HepG2 (cell line): ENCODE data around the gene TMEM253. TPM values are rescaled to one million over a fixed set of nuclear protein-coding genes. Genes with fewer than 3 reads are reported as not detected.
A peak's percentile ranks its signal among the peaks of the same experiment; 100 is the strongest.

Experiments used
- ATF2 ChIP-seq: sonication (generic); formaldehyde crosslinking; IDR thresholded peaks from 2 replicates; pipeline ENCODE4 v1.4.0; 2020; ENCODE audit warnings: missing genetic modification reagents
- CHD4 ChIP-seq: fragments of 200-600 bp; sonication (generic); IDR thresholded peaks from 2 replicates; pipeline ENCODE4 v1.7.0; 2017; ENCODE audit warnings: mild to moderate bottlenecking, low read length, borderline replicate concordance
- EP300 ChIP-seq, 3 experiments: sonication (generic) in 1 of 3; formaldehyde crosslinking in 1 of 3; IDR thresholded peaks; 2 replicates each; pipeline versions ENCODE4 v1.5.1 to v1.6.1; 2011 to 2020; ENCODE audit warnings: low read depth in 2 of 3, low read length in 2 of 3, borderline replicate concordance in 1 of 3, improper control_type of control experiment in 1 of 3, mild to moderate bottlenecking in 1 of 3, missing genetic modification reagents in 1 of 3, moderate library complexity in 1 of 3
- GZF1 ChIP-seq: sonication (generic); formaldehyde crosslinking; IDR thresholded peaks from 2 replicates; pipeline ENCODE4 v1.5.1; 2020; ENCODE audit warnings: mild to moderate bottlenecking, missing genetic modification reagents
- KDM3A ChIP-seq: IDR thresholded peaks from 2 replicates; pipeline ENCODE4 v1.6.1; 2018; ENCODE audit warnings: low read depth, missing compliant biosample characterization
- NFRKB ChIP-seq: fragments of 450-650 bp; IDR thresholded peaks from 2 replicates; pipeline ENCODE4 v1.6.1; 2017
- NRL ChIP-seq: sonication (generic); formaldehyde crosslinking; IDR thresholded peaks from 2 replicates; pipeline ENCODE4 v1.5.0; 2020; ENCODE audit warnings: missing genetic modification reagents, mild to moderate bottlenecking, moderate library complexity, borderline replicate concordance
- PTBP1 ChIP-seq: fragments of 200-400 bp; formaldehyde crosslinking; IDR thresholded peaks from 2 replicates; pipeline ENCODE4 v1.6.1; 2018; ENCODE audit warnings: low read length, low read depth; ENCODE audit not compliant: poor library complexity, severe bottlenecking
- SRF ChIP-seq: IDR thresholded peaks from 2 replicates; pipeline ENCODE4 v1.6.1; 2011; ENCODE audit warnings: mild to moderate bottlenecking, low read depth, low read length, moderate library complexity
- SRSF1 ChIP-seq: fragments of 200-400 bp; formaldehyde crosslinking; optimal IDR thresholded peaks from 2 replicates; pipeline ENCODE3; 2017; ENCODE audit warnings: mild to moderate bottlenecking, low read depth, low read length, moderate library complexity
- SSRP1 ChIP-seq: IDR thresholded peaks from 2 replicates; pipeline ENCODE4 v1.6.1; 2016; ENCODE audit warnings: control low read depth
- TOE1 ChIP-seq: sonication (generic); formaldehyde crosslinking; IDR thresholded peaks from 2 replicates; pipeline ENCODE4 v1.4.0; 2020; ENCODE audit warnings: mild to moderate bottlenecking, missing genetic modification reagents
- USF2 ChIP-seq, 2 experiments: sonication (generic) in 1 of 2; formaldehyde crosslinking in 1 of 2; IDR thresholded peaks; 2 replicates each; pipeline versions ENCODE4 v1.5.1 to v1.6.1; 2011 to 2020; ENCODE audit warnings: borderline replicate concordance in 1 of 2, low read depth in 1 of 2, low read length in 1 of 2, mild to moderate bottlenecking in 1 of 2, missing genetic modification reagents in 1 of 2, moderate library complexity in 1 of 2
- ZNF224 ChIP-seq: sonication (generic); formaldehyde crosslinking; IDR thresholded peaks from 2 replicates; pipeline ENCODE4 v1.5.0; 2020; ENCODE audit warnings: mild to moderate bottlenecking, missing genetic modification reagents
- ZNF230 ChIP-seq: sonication (generic); formaldehyde crosslinking; IDR thresholded peaks from 2 replicates; pipeline ENCODE4 v1.4.0; 2020; ENCODE audit warnings: mild to moderate bottlenecking, missing genetic modification reagents
- ZNF766 ChIP-seq: sonication (generic); formaldehyde crosslinking; IDR thresholded peaks from 2 replicates; pipeline ENCODE4 v1.5.0; 2020; ENCODE audit warnings: missing genetic modification reagents, borderline replicate concordance
- ZNF775 ChIP-seq: sonication (generic); formaldehyde crosslinking; IDR thresholded peaks from 2 replicates; pipeline ENCODE4 v1.4.0; 2020; ENCODE audit warnings: missing genetic modification reagents, mild to moderate bottlenecking, moderate library complexity, borderline replicate concordance
- ZSCAN12 ChIP-seq: sonication (generic); formaldehyde crosslinking; IDR thresholded peaks from 2 replicates; pipeline ENCODE4 v1.9.0; 2021; ENCODE audit warnings: mild to moderate bottlenecking, missing genetic modification reagents
- ZXDC ChIP-seq: sonication (generic); formaldehyde crosslinking; IDR thresholded peaks from 2 replicates; pipeline ENCODE4 v1.5.0; 2020; ENCODE audit warnings: mild to moderate bottlenecking, missing genetic modification reagents
- polyA plus RNA-seq, 8 experiments: library from polyadenylated mRNA; depleted of rRNA in 3 of 8; stranded (reverse) in 7 of 8; unstranded in 1 of 8; fragments of >200 nt; fragmentation: Illumina TruSeq in 4 of 8; extraction: Trizol in 4 of 8; gene quantifications; 2 replicates each; pipeline versions ENCODE4 v1.2.1 to v1.2.3, GENCODE V29; 2011 to 2016; ENCODE audit warnings: low read depth in 4 of 8, missing spikeins in 1 of 8, mixed read lengths in 1 of 8; ENCODE audit not compliant: insufficient read depth in 1 of 8
- total RNA-seq, 5 experiments: library from RNA; depleted of rRNA; stranded (reverse); fragments of >200 nt; fragmentation: Illumina TruSeq; extraction: Trizol; gene quantifications; 2 replicates each; pipeline ENCODE4 v1.2.3, GENCODE V29; 2016; ENCODE audit warnings: low read depth in 1 of 5
- TF ChIP-seq, protein P1 (sequence below): sonication (generic); formaldehyde crosslinking; IDR thresholded peaks from 2 replicates; pipeline ENCODE4 v1.8.0; 2022; ENCODE audit warnings: mild to moderate bottlenecking, missing genetic modification reagents, borderline replicate concordance

The TMEM253 gene
- total and polyA plus RNA-seq, 2 of the 13 experiments (the other 11 are each of a cell fraction or from before 2014, with no cell fraction given) = 0.29 to 0.45 TPM

GRCh38 chr14:21069388-21070082 lies 31.3 kb upstream of the TMEM253 start (continued):
- TF ChIP-seq ZNF775 (no peak), ZNF230 (peak; percentile 31; the same call in 1 of the 2 replicates), SSRP1 (CRISPR knock-in tag) (no peak), USF2 (IDR thresholded peaks at IDR 0.05; ENCODE audit: low read depth, low read length) (no peak), USF2 (CRISPR knock-in tag; IDR thresholded peaks at IDR 0.05; ENCODE audit: borderline replicate concordance) (no peak), NFRKB (no peak), PTBP1 (peak; percentile 69), CHD4 (no peak), SRSF1 (peak; percentile 38), TOE1 (CRISPR knock-in tag) (no peak), EP300 (IDR thresholded peaks at IDR 0.05; ENCODE audit: low read depth in 2 of 2, low read length in 2 of 2) (peak in 1 of 2 experiments; percentile 6; a peak in 1 of 4 replicates), EP300 (CRISPR knock-in tag; IDR thresholded peaks at IDR 0.05; ENCODE audit: borderline replicate concordance) (0 out of 2 replicates have a peak, but pooled peaks have one; percentile 15), ATF2 (CRISPR knock-in tag) (peak; percentile 29; the same call in 1 of the 2 replicates), ZNF766 (CRISPR knock-in tag) (no peak), KDM3A (no peak), NRL (CRISPR knock-in tag) (peak; percentile 98), GZF1 (CRISPR knock-in tag) (peak; percentile 26; the same call in 1 of the 2 replicates), SRF (no peak), ZXDC (CRISPR knock-in tag) (0 out of 2 replicates have a peak, but pooled peaks have one; percentile 28), ZNF224 (CRISPR knock-in tag) (no peak; the same call in 1 of the 2 replicates), ZSCAN12 (peak; percentile 20; the same call in 1 of the 2 replicates)
- TF ChIP-seq, protein P1, sequence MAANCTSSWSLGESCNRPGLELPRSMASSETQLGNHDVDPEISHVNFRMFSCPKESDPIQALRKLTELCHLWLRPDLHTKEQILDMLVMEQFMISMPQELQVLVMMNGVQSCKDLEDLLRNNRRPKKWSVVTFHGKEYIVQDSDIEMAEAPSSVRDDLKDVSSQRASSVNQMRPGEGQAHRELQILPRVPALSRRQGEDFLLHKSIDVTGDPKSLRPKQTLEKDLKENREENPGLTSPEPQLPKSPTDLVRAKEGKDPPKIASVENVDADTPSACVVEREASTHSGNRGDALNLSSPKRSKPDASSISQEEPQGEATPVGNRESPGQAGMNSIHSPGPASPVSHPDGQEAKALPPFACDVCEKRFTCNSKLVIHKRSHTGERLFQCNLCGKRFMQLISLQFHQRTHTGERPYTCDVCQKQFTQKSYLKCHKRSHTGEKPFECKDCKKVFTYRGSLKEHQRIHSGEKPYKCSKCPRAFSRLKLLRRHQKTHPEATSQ = peak; percentile 62; the same call in 1 of the 2 replicates
